ENCODE data around the gene TMPRSS4. TPM values are rescaled to one million over a fixed set of nuclear protein-coding genes. Genes with fewer than 3 reads are reported as not detected.

TMPRSS4 gene
- total and polyA plus RNA-seq, 2 experiments from 2014 or later = 0.10 to 0.58 TPM

- TF ChIP-seq POLR2AphosphoS5 (IDR thresholded peaks at IDR 0.05; ENCODE audit: low read depth) (no peak), ZNF331 (CRISPR knock-in tag; IDR thresholded peaks at IDR 0.05; ENCODE audit: low read depth) (no peak), CTCF (conservative IDR thresholded peaks at IDR 0.05; ENCODE audit: low read depth in 2 of 2) (no peak), CREB1 (CRISPR knock-in tag; IDR thresholded peaks at IDR 0.05; ENCODE audit: low read depth) (no peak)
Measured at GRCh38 chr11:118148240-118148639, 71.4 kb downstream of the TMPRSS4 start (continued).

- Histone ChIP-seq H3K4me2 (no peak overlapping the region), H3K27me3 (ENCODE audit: insufficient read depth) (peaks cover 88% of the 10 kb centered on the region), H3K36me3 (ENCODE audit: insufficient read depth) (no peaks in the 10 kb centered on the region), H3K4me1 (ENCODE audit: insufficient read depth) (peaks cover 38% of the 10 kb centered on the region), H4K20me1 (replicated peaks; ENCODE audit: insufficient read depth) (0 out of 2 replicates have a peak, but pooled peaks cover 3% of the 10 kb centered on the region), H3K9me2 (ENCODE audit: insufficient read depth) (no peaks in the 10 kb centered on the region), H3K4me3 (no peak overlapping the region), H3K27ac (ENCODE audit: low read depth) (no peak overlapping the region), H3F3A (replicated peaks; ENCODE audit: low read depth) (no peaks in the 10 kb centered on the region), H2AFZ (no peak overlapping the region), H3K79me2 (replicated peaks; ENCODE audit: insufficient read depth) (no peaks in the 10 kb centered on the region)
- no peak for DNase-seq (ENCODE audit: low spot score)
- Mint-ChIP-seq H3K4me3 (no peak overlapping the region), H3K4me1 (peaks cover 43% of the 10 kb centered on the region), H3K27ac (no peak overlapping the region), H3K9me3 (no peaks in the 10 kb centered on the region), H3K36me3 (ENCODE audit: low read depth) (no peaks in the 10 kb centered on the region), H3K27me3 (ENCODE audit: insufficient read depth, low read depth, poor library complexity) (peaks cover 54% of the 10 kb centered on the region)
- TF ChIP-seq ZNF462 (CRISPR knock-in tag; IDR thresholded peaks at IDR 0.05) (no peak), POLR2AphosphoS5 (IDR thresholded peaks at IDR 0.05; ENCODE audit: low read depth) (no peak), ETS1 (IDR thresholded peaks at IDR 0.05) (no peak), NANOG (IDR thresholded peaks at IDR 0.05; ENCODE audit: borderline replicate concordance) (no peak), ZNF331 (CRISPR knock-in tag; IDR thresholded peaks at IDR 0.05; ENCODE audit: low read depth) (no peak), REST (IDR thresholded peaks at IDR 0.05; ENCODE audit: unreplicated experiment) (no peak)
- ATAC-seq = no peak
Measured at GRCh38 chr11:118148856-118149255, 72.0 kb downstream of the TMPRSS4 start.
